Measurements from ENCODE around the gene RNF169.

The RNF169 gene

DNA sequence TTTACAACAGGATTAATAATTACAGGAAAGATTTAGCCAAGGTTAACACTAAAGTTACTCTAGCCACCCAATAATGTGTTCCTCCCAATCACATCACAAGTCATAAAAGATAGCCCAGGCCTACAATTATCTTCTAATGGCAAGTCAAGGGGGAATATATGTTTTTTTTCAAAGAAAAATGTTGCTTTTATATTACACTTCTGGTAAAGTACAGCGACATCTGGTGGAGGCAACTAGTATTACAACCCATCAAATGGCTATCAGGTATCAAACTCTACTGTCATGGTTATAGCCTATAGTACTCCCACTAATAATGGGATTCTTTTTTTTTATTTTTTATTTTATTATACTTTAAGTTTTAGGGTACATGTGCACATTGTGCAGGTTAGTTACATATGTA lies 128.5 kb downstream of the RNF169 start:
- peak; percentile 58 for DNase-seq (ENCODE audit: low spot score)
